Endothelial cell of umbilical vein (primary cell): ENCODE results near the gene CHRND. TPM values are rescaled to one million over a fixed set of nuclear protein-coding genes. Genes with fewer than 3 reads are reported as not detected.

ENCODE experiments used
- BruUV-seq: library from RNA; stranded (reverse); fragments of 400-500 nt; replicated peaks from 2 replicates; lab custom pipeline; 2021; lab: Mats Ljungman, UMichigan
- CTCF ChIA-PET: fragments of 300-600, 350-600 bp; sonication (Branson Sonifier 250); formaldehyde crosslinking; loops from one replicate; lab custom pipeline; 2021; ENCODE audit warnings: antibody characterized with exemption, inconsistent platforms; lab: Charles Lee
- POLR2A ChIA-PET: fragments of 300-600, 350-600 bp; sonication (Branson Sonifier 250); formaldehyde crosslinking; loops from one replicate; lab custom pipeline; 2021; ENCODE audit warnings: antibody characterized with exemption, inconsistent platforms; lab: Charles Lee
- DNase-seq: peaks from one replicate; pipeline ENCODE4 v3.0.0-alpha.2; 2011; ENCODE audit warnings: low read depth, low spot score
- FAIRE-seq: peaks from 2 replicates; lab custom pipeline; 2011; peaks lifted over from hg19 to GRCh38; lab: Jason Lieb, UNC
- H2AFZ ChIP-seq: 2 replicates; pipeline ENCODE4 v1.6.0; 2012; ENCODE audit warnings: low read depth, low read length, control low read depth, inconsistent platforms
- H3K27ac ChIP-seq: 2 replicates; pipeline ENCODE4 v1.5.1; 2011; ENCODE audit warnings: low read depth, mild to moderate bottlenecking, control low read depth, low read length, moderate library complexity; ENCODE audit not compliant: insufficient read depth
- H3K27me3 ChIP-seq, 2 experiments: 2 replicates each; pipeline versions ENCODE4 v1.6.0 to v1.6.1; 2011; ENCODE audit warnings: low read length in 2 of 2, mixed read lengths in 1 of 2; ENCODE audit not compliant: control insufficient read depth in 2 of 2, insufficient read depth in 2 of 2
- H3K36me3 ChIP-seq, 2 experiments: 2 replicates in 1 of 2; 3 replicates in 1 of 2; pipeline ENCODE4 v1.5.1; 2011; ENCODE audit warnings: low read length in 2 of 2, mild to moderate bottlenecking in 1 of 2, moderate library complexity in 1 of 2; ENCODE audit not compliant: control insufficient read depth in 2 of 2, insufficient read depth in 2 of 2; ENCODE audit errors: extremely low read depth in 1 of 2
- H3K4me1 ChIP-seq: 3 replicates; pipeline ENCODE4 v1.5.1; 2011; ENCODE audit warnings: mild to moderate bottlenecking, low read length; ENCODE audit not compliant: control insufficient read depth, insufficient read depth; ENCODE audit errors: extremely low read depth
- H3K4me2 ChIP-seq: 2 replicates; pipeline ENCODE4 v1.6.1; 2011; ENCODE audit warnings: low read length, control low read depth, mixed read lengths; ENCODE audit not compliant: insufficient read depth
- H3K4me3 ChIP-seq, 3 experiments: fragments of 200-600 bp in 1 of 3; sonication (generic), shearing (Covaris generic) in 1 of 3; replicated peaks in 1 of 3; 2 replicates each; pipeline ENCODE4 v1.5.1; 2011 to 2016; ENCODE audit warnings: control low read depth in 3 of 3, low read length in 3 of 3, mild to moderate bottlenecking in 2 of 3, inconsistent platforms in 1 of 3, low read depth in 1 of 3, moderate library complexity in 1 of 3; ENCODE audit not compliant: insufficient read depth in 1 of 3
- H3K79me2 ChIP-seq: 2 replicates; pipeline ENCODE4 v1.6.0; 2012; ENCODE audit warnings: low read length, inconsistent platforms; ENCODE audit not compliant: control insufficient read depth, insufficient read depth
- H3K9ac ChIP-seq: replicated peaks from 2 replicates; pipeline ENCODE3; 2011; ENCODE audit warnings: low read length, control low read depth; ENCODE audit not compliant: insufficient read depth; ENCODE audit errors: extremely low read depth
- H3K9me1 ChIP-seq: replicated peaks from 3 replicates; pipeline ENCODE4 v1.6.0; 2011; ENCODE audit warnings: mild to moderate bottlenecking, low read length; ENCODE audit not compliant: control insufficient read depth, insufficient read depth; ENCODE audit errors: extremely low read depth
- H3K9me3 ChIP-seq: replicated peaks from 2 replicates; pipeline ENCODE4 v1.5.1; 2012; ENCODE audit warnings: low read length, inconsistent platforms; ENCODE audit not compliant: control insufficient read depth, insufficient read depth
- H4K20me1 ChIP-seq: replicated peaks from 2 replicates; pipeline ENCODE3; 2011; ENCODE audit warnings: mild to moderate bottlenecking, low read length; ENCODE audit not compliant: control insufficient read depth, insufficient read depth; ENCODE audit errors: extremely low read depth
- FOS ChIP-seq: IDR thresholded peaks from 2 replicates; pipeline ENCODE4 v1.6.1; 2011; ENCODE audit warnings: mild to moderate bottlenecking, low read length, moderate library complexity, borderline replicate concordance; ENCODE audit not compliant: insufficient read depth
- JUN ChIP-seq: IDR thresholded peaks from 2 replicates; pipeline ENCODE4 v1.6.1; 2011; ENCODE audit warnings: borderline replicate concordance, low read depth; ENCODE audit not compliant: insufficient read length, insufficient read depth
- POLR2AphosphoS5 ChIP-seq: IDR thresholded peaks from 2 replicates; pipeline ENCODE4 v1.6.1; 2012; ENCODE audit warnings: low read depth, mild to moderate bottlenecking, control low read depth, low read length, moderate library complexity; ENCODE audit not compliant: insufficient read depth
- dilution Hi-C: fragments of 300-500 bp; cut with MboI; formaldehyde crosslinking; loops from one replicate; pipeline ENCODE4 v1.15.0; 2019; ENCODE audit warnings: low sequenced_read_pairs; ENCODE audit not compliant: extremely low pct_ligation_motif_present
- intact Hi-C: fragments of 100-400 bp; cut with micrococcal nuclease; formaldehyde crosslinking; loops from one replicate; pipeline ENCODE4 v1.10.0; 2022
- polyA plus RNA-seq, 4 experiments: library from polyadenylated mRNA; depleted of rRNA in 3 of 4; stranded (reverse) in 3 of 4; unstranded in 1 of 4; fragments of >200 nt; gene quantifications; 2 replicates each; pipeline versions ENCODE4 v1.2.1 to v1.2.3, GENCODE V29; 2011 to 2012; ENCODE audit warnings: missing spikeins in 1 of 4
- total RNA-seq: library from RNA; stranded (reverse); gene quantifications from 2 replicates; pipeline ENCODE4 v1.2.3, GENCODE V29; 2021
- TF ChIP-seq, protein P1 (sequence below): IDR thresholded peaks from 2 replicates; pipeline ENCODE4 v1.6.1; 2011; ENCODE audit not compliant: insufficient read depth, insufficient read length

Gene CHRND
- total and polyA plus RNA-seq, 2 donors (not counting 3 experiments of a cell fraction or from before 2014, with no cell fraction given): not detected

DNA sequence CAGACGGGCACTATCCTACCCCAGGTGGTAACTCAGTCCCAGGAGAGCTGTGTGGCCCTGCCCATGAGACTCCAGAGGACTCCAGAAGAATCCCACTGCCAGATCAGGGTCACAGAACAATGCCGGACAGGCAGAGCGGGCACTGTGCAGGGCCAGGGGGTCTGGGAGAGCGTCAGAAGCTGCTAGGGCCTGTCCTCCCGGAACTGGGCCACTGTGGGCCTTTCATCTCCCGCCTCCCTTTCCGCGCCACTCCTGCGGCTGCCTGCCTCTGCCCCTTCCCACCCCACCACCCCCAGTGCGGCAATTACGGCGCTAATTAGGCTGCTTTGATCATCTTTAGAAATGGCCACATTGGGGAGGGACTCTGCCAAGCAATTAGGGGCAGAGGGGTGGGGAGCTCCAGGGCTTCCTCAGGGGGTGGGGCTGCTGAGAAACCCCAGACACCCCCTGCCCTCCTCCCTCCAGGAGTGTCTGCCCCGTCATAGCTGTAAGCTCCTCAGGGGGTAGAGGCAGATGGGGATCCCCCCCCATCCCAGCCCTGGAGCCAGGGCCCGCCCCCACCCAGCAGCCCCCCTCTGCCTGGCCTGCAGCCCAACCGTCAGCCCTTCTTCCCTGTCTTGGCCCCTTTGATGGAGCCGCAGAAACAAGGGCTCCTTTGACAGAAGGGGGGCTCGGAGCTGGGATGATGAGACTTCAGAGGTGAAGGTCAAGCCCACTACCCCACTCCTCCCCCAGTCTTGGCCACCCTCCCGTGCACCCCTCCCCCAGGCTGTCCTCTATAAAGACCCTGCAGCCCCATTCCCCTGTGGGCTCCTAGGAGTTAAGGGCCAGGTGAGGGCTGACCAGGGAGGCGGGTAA lies 6.2 kb upstream of the CHRND start, which contains the start of gene PRSS56:
TSS of gene PRSS56 (plus strand) at position 808 of the 858 bp plus-strand sequence. CDS start 211 bp downstream, outside the sequence.
- Histone ChIP-seq H3K27ac (no peak within 1 kb of the TSS), H4K20me1 (no peaks in the 10 kb centered on the region), H3K9me3 (no peaks in the 10 kb centered on the region), H3K27me3 (peaks cover 21 to 31% of the 10 kb centered on the region in 2 experiments), H3K36me3 (no peaks in the 10 kb centered on the region), H3K9ac (no peak within 1 kb of the TSS), H3K4me2 (no peak within 1 kb of the TSS), H3K4me3 (no peak within 1 kb of the TSS), H3K79me2 (no peaks in the 10 kb centered on the region), H3K9me1 (no peaks in the 10 kb centered on the region), H2AFZ (no peak within 1 kb of the TSS), H3K4me1 (no peaks in the 10 kb centered on the region)
- ChIA-PET CTCF (interaction anchor here (0.5 to 4.6 kb wide), 5 partner anchors 73 to 1907 kb away, joined by 3 to 44 read pairs (median 9); no protein-coding TSS in a partner anchor), POLR2A (no interaction called here)
- no TSS peak for BruUV-seq
- no peak for DNase-seq
- TF ChIP-seq POLR2AphosphoS5 (no peak), FOS (no peak)
- TF ChIP-seq, protein P1, sequence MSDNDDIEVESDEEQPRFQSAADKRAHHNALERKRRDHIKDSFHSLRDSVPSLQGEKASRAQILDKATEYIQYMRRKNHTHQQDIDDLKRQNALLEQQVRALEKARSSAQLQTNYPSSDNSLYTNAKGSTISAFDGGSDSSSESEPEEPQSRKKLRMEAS: no peak
- FAIRE-seq: no peak
- dilution Hi-C loops (no loop called here), intact Hi-C loops (loop anchor here (5.0 kb wide), 1 partner anchor 613 kb away; no protein-coding TSS in a partner anchor)

DNA sequence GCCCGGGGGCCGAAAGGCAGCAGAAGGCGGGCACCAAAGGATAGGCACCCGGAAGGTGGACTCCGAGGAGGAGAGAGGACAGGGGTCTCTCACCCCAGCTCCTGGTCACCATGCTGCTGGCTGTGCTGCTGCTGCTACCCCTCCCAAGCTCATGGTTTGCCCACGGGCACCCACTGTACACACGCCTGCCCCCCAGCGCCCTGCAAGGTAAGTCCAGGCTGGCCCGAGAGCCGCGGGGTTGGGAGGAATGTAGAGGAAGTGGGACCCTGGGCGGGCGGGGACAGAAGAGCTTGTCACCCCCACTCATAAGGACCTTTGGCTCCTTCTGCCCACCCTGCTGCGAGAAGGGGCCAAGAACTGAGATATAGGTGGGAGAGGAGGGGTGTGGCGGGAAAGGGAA lies 5.5 kb upstream of the CHRND start:
- FAIRE-seq (no peak), DNase-seq (no peak)
- Histone ChIP-seq H3K27me3 (peaks cover 21 to 31% of the 10 kb centered on the region in 2 experiments), H3K4me2 (no peak overlapping the region), H3K36me3 (no peaks in the 10 kb centered on the region), H3K9me3 (no peaks in the 10 kb centered on the region), H3K27ac (no peak overlapping the region), H3K4me1 (no peaks in the 10 kb centered on the region), H3K4me3 (no peak overlapping the region), H3K9me1 (no peaks in the 10 kb centered on the region), H2AFZ (no peak overlapping the region), H3K79me2 (no peaks in the 10 kb centered on the region), H3K9ac (no peak overlapping the region), H4K20me1 (no peaks in the 10 kb centered on the region)
- no TSS peak for BruUV-seq
- TF ChIP-seq FOS (no peak), JUN (no peak)
- dilution Hi-C loops (no loop called here), intact Hi-C loops (loop anchor here (5.0 kb wide), 1 partner anchor 613 kb away; no protein-coding TSS in a partner anchor)
- CTCF ChIA-PET: interaction anchor here (1.3 to 4.6 kb wide), 3 partner anchors 73 to 619 kb away, joined by 9 to 44 read pairs (median 9); no protein-coding TSS in a partner anchor
- POLR2A ChIA-PET: no interaction called here
